Transverse colon (tissue), 4 donors: ENCODE results near the gene FOXP1. TPM values are rescaled to one million over a fixed set of nuclear protein-coding genes. Genes with fewer than 3 reads are reported as not detected.

ENCODE experiments used
- DNase-seq: peaks from one replicate; pipeline ENCODE4 v3.0.0-alpha.2; 2019
- H3K27ac ChIP-seq, 4 donors: fragments of 200-600 bp; sonication (generic); 2 replicates each; pipeline ENCODE4 v1.5.1; 2016 to 2018; ENCODE audit warnings: inconsistent platforms in 4 of 4
- H3K27me3 ChIP-seq: fragments of 200-600 bp; sonication (generic); 2 replicates; pipeline ENCODE4 v1.5.1; 2017; ENCODE audit warnings: inconsistent platforms
- H3K36me3 ChIP-seq, 4 donors: fragments of 200-600 bp; sonication (generic); 2 replicates each; pipeline ENCODE4 v1.5.1; 2017 to 2019; ENCODE audit warnings: inconsistent platforms in 4 of 4
- H3K4me1 ChIP-seq, 4 donors: fragments of 200-600 bp; sonication (generic); 2 replicates each; pipeline ENCODE4 v1.5.1; 2017 to 2020; ENCODE audit warnings: inconsistent platforms in 4 of 4
- H3K4me3 ChIP-seq, 4 donors: fragments of 200-600 bp; sonication (generic); 1 replicate in 1 of 4; 2 replicates in 3 of 4; pipeline versions ENCODE4 v1.5.1 to v1.6.1; 2017 to 2019; ENCODE audit warnings: inconsistent platforms in 4 of 4
- H3K9me3 ChIP-seq, 2 donors: fragments of 200-600 bp; sonication (generic); 2 replicates each; pipeline ENCODE4 v1.5.1; 2017 to 2019; ENCODE audit warnings: inconsistent platforms in 2 of 2
- EP300 ChIP-seq: sonication (generic); formaldehyde crosslinking; IDR thresholded peaks from one replicate; pipeline ENCODE4 v1.6.1; 2017; ENCODE audit warnings: antibody characterized with exemption, low read depth
- POLR2A ChIP-seq: fragments of 450-650 bp; IDR thresholded peaks from one replicate; pipeline ENCODE4 v1.6.1; 2016; ENCODE audit warnings: antibody characterized with exemption, mild to moderate bottlenecking, moderate library complexity
- POLR2AphosphoS5 ChIP-seq, 3 donors: sonication (generic); formaldehyde crosslinking; IDR thresholded peaks; one replicate each; pipeline ENCODE4 v1.6.1; 2016; ENCODE audit warnings: antibody characterized with exemption in 3 of 3
- WGBS, 2 donors: methylation state at CpG; one replicate each; pipeline ENCODE4 v1.1.5; 2018; ENCODE audit warnings: low coverage in 1 of 2; 5-methylcytosine and 5-hydroxymethylcytosine counted together
- in situ Hi-C, 4 donors: fragments of 200-750 bp; cut with MboI; loops; one replicate each; pipeline versions ENCODE4 v1.15.0 to v1.15.1; 2017; ENCODE audit warnings: low sequenced_read_pairs in 3 of 4, low pct_ligation_motif_present in 1 of 4, low pct_unique_long_range_greater_than_20kb in 1 of 4
- intact Hi-C: fragments of 100-400 bp; cut with DNase I; formaldehyde crosslinking; loops from one replicate; pipeline ENCODE4 v1.15.1; 2023; ENCODE audit warnings: low total_unique reads
- total RNA-seq, 4 donors: library from RNA; depleted of rRNA; stranded (reverse); fragments of >200 nt; gene quantifications; one replicate each; pipeline ENCODE4 v1.1.0, GENCODE V29; 2016
- TF ChIP-seq, protein P1 (sequence below), 5 experiments: fragments of 200-600 bp in 3 of 5; fragments of 450-650 bp in 2 of 5; sonication (generic) in 3 of 5; IDR thresholded peaks; 1 replicate in 2 of 5; 2 replicates in 3 of 5; pipeline ENCODE4 v1.5.1; 2016 to 2017; ENCODE audit warnings: antibody characterized with exemption in 5 of 5, inconsistent platforms in 3 of 5, mild to moderate bottlenecking in 2 of 5, moderate library complexity in 1 of 5

Gene FOXP1
- total RNA-seq, 4 donors from 2014 or later = 102 to 260 (median 150) TPM

DNA sequence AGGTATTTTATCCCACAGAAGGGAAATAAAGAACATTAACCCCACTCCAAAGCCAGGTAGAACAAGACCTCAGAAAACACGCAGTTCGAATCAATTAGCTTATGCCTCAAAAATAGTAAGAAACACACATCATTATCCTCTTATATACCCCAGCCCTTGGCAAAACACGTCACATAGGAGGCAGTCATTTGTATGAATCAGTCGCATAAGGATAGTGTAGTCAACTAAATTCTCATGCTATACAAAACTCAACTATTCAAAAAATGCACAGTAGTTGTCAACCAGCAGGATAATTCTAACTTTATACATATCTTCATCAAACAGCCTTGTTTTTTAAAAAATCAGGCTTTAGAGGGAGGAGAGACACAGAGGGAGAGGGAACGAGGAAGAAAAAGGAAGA is 298.4 kb downstream of the FOXP1 start:
- H3K36me3 ChIP-seq = no peaks in the 10 kb centered on the region
- intact Hi-C loops (no loop called here), in situ Hi-C loops (no loop called here)
- WGBS, 2 donors = 83 to 89% methylated on average over 5 of the region's 5 CpGs
- no peak overlapping the region for H3K27ac ChIP-seq
- no peaks in the 10 kb centered on the region for H3K9me3 ChIP-seq
- TF ChIP-seq POLR2A (no peak), POLR2AphosphoS5 (IDR thresholded peaks at IDR 0.05) (no peak), EP300 (no peak)
- TF ChIP-seq, protein P1, sequence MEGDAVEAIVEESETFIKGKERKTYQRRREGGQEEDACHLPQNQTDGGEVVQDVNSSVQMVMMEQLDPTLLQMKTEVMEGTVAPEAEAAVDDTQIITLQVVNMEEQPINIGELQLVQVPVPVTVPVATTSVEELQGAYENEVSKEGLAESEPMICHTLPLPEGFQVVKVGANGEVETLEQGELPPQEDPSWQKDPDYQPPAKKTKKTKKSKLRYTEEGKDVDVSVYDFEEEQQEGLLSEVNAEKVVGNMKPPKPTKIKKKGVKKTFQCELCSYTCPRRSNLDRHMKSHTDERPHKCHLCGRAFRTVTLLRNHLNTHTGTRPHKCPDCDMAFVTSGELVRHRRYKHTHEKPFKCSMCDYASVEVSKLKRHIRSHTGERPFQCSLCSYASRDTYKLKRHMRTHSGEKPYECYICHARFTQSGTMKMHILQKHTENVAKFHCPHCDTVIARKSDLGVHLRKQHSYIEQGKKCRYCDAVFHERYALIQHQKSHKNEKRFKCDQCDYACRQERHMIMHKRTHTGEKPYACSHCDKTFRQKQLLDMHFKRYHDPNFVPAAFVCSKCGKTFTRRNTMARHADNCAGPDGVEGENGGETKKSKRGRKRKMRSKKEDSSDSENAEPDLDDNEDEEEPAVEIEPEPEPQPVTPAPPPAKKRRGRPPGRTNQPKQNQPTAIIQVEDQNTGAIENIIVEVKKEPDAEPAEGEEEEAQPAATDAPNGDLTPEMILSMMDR (IDR thresholded peaks at IDR 0.05) = no peak
- H3K27me3 ChIP-seq = no peaks in the 10 kb centered on the region
- no peak overlapping the region for H3K4me3 ChIP-seq
- no peak for DNase-seq
- no peaks in the 10 kb centered on the region for H3K4me1 ChIP-seq

DNA sequence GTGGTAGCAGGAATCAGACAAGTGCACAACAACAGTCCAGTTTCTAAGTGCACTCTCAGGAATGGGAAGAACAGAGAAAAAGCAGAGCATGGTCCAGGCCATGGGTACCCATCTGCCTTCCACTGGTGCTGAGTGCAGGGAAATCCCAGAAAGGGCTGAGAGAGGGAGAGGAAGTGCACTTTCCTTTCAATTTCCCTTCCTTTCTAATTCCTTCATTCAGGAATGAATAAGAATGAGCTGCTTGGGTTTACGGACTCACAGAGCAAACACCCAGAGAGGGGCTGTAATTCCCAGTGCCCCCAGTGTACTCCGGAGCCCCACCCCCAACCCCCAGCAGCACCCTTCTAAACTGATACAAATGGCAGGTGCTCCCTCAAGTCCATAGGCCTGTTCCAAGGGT is 300.6 kb downstream of the FOXP1 start:
- no peaks in the 10 kb centered on the region for H3K27me3 ChIP-seq
- H3K4me1 ChIP-seq = no peaks in the 10 kb centered on the region
- no peak overlapping the region for H3K27ac ChIP-seq
- WGBS, 2 donors = 93 to 100% methylated on average over 2 of the region's 2 CpGs
- intact Hi-C loops (no loop called here), in situ Hi-C loops (no loop called here)
- TF ChIP-seq POLR2AphosphoS5 (IDR thresholded peaks at IDR 0.05) (no peak), EP300 (no peak), POLR2A (no peak)
- TF ChIP-seq, protein P1 (IDR thresholded peaks at IDR 0.05) = no peak
- no peaks in the 10 kb centered on the region for H3K36me3 ChIP-seq
- H3K4me3 ChIP-seq = no peak overlapping the region
- no peak for DNase-seq
- no peaks in the 10 kb centered on the region for H3K9me3 ChIP-seq

DNA sequence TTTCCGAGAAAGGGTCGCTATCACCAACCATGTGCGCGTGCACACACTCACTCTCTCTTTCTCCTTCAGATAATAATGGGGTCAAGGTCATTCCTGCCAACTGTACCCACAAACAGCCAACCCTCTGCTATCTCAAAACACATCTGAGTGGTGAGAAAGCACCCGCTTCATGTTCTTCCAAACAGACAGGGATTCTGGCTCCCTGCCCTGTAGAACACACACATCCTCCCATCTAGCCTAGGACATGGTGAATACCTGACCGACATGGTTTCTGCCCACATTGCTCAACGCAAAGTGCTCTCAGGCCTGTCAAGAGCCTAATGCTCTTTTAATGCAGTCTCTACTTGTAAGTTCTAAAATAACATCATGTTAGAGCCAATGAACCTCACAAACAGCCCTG is 302.2 kb downstream of the FOXP1 start:
- WGBS, 2 donors = 94 to 98% methylated on average over 4 to 7 of the region's 7 CpGs
- Histone ChIP-seq H3K27me3 (no peaks in the 10 kb centered on the region), H3K4me3 (no peak overlapping the region), H3K4me1 (no peaks in the 10 kb centered on the region), H3K36me3 (no peaks in the 10 kb centered on the region), H3K27ac (no peak overlapping the region), H3K9me3 (no peaks in the 10 kb centered on the region)
- in situ Hi-C loops (no loop called here), intact Hi-C loops (no loop called here)
- no peak for DNase-seq
- no peak for TF ChIP-seq POLR2A
- TF ChIP-seq, protein P1 (IDR thresholded peaks at IDR 0.05) = no peak
- no peak for TF ChIP-seq POLR2AphosphoS5 (IDR thresholded peaks at IDR 0.05)
- no peak for TF ChIP-seq EP300

DNA sequence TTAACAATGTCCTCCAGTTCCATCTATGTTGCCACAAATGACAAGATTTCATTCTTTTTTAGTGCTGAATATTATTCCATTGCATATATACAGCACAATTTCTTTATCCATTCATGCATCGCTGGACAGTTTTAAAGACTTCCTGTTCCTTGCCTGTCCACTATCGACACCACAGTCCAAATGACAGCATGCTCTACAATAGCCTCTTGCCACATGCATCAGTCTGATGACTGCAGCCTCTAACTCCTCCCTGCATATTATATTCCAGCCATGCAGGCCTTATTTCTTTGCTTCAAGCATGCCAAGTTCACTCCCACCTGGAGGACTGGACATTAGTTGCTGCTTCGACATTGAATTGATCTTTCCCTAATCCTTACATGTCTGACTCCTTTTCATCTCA is 306.2 kb downstream of the FOXP1 start:
- Histone ChIP-seq H3K27ac (no peak overlapping the region), H3K36me3 (no peaks in the 10 kb centered on the region), H3K9me3 (no peaks in the 10 kb centered on the region), H3K4me1 (no peaks in the 10 kb centered on the region), H3K4me3 (no peak overlapping the region), H3K27me3 (no peaks in the 10 kb centered on the region)
- no peak for TF ChIP-seq POLR2A
- TF ChIP-seq, protein P1 (IDR thresholded peaks at IDR 0.05) = no peak
- TF ChIP-seq EP300 = no peak
- TF ChIP-seq POLR2AphosphoS5 (IDR thresholded peaks at IDR 0.05) = no peak
- no peak for DNase-seq
- 89% methylated on average over 3 of the region's 3 CpGs for WGBS, 2 donors
- in situ Hi-C loops = no loop called here
- intact Hi-C loops = no loop called here
